IMR-90 (cell line): ENCODE measurements around the gene PDCL2. TPM values are rescaled to one million over a fixed set of nuclear protein-coding genes. Genes with fewer than 3 reads are reported as not detected.

Experiments used
- ATAC-seq: fragments of 200-7000 bp; cut with Tn5 transposase; 2 replicates; pipeline ENCODE4 v1.9.1; 2020; ENCODE audit warnings: low read depth, mild to moderate bottlenecking, moderate library complexity
- BruUV-seq: library from RNA; stranded (reverse); fragments of 400-500 nt; replicated peaks from 2 replicates; lab custom pipeline; 2021; lab: Mats Ljungman, UMichigan
- CTCF ChIA-PET: fragments of 300-600 bp; formaldehyde crosslinking; extraction: SDS; loops from one replicate; lab custom pipeline; 2021; ENCODE audit warnings: antibody characterized with exemption; lab: Yijun Ruan, JAX
- POLR2A ChIA-PET: fragments of 300-600 bp; sonication (Branson Sonifier 250); formaldehyde crosslinking; loops from one replicate; lab custom pipeline; 2022; ENCODE audit warnings: antibody characterized with exemption; ENCODE audit not compliant: unreplicated experiment; lab: Charles Lee
- DNase-seq: peaks from one replicate; pipeline ENCODE4 v3.0.0; 2013
- H2AFZ ChIP-seq: replicated peaks from 2 replicates; pipeline ENCODE3; 2013; ENCODE audit warnings: low read length, mild to moderate bottlenecking; ENCODE audit not compliant: poor library complexity
- H2AK5ac ChIP-seq: 2 replicates; pipeline ENCODE4 v1.6.1; 2013; ENCODE audit warnings: low read depth, low read length, inconsistent platforms
- H2AK9ac ChIP-seq: replicated peaks from 2 replicates; pipeline ENCODE3; 2013; ENCODE audit warnings: mild to moderate bottlenecking, low read depth, low read length, moderate library complexity; ENCODE audit not compliant: poor library complexity
- H2BK120ac ChIP-seq: 2 replicates; pipeline ENCODE4 v1.6.1; 2013; ENCODE audit warnings: low read depth, low read length, inconsistent platforms
- H2BK15ac ChIP-seq: 3 replicates; pipeline ENCODE4 v1.6.1; 2013; ENCODE audit warnings: low read depth, low read length, inconsistent platforms
- H2BK20ac ChIP-seq: 2 replicates; pipeline ENCODE4 v1.6.1; 2013; ENCODE audit warnings: low read depth, mild to moderate bottlenecking, inconsistent platforms, low read length, moderate library complexity
- H2BK5ac ChIP-seq: 2 replicates; pipeline ENCODE4 v1.6.1; 2013; ENCODE audit warnings: mild to moderate bottlenecking, low read depth, low read length, inconsistent platforms; ENCODE audit not compliant: poor library complexity, severe bottlenecking
- H3K14ac ChIP-seq: replicated peaks from 2 replicates; pipeline ENCODE4 v1.6.1; 2013; ENCODE audit warnings: low read depth, low read length, inconsistent platforms
- H3K18ac ChIP-seq: 2 replicates; pipeline ENCODE4 v1.6.1; 2013; ENCODE audit warnings: low read depth, low read length, control low read depth
- H3K23ac ChIP-seq: 2 replicates; pipeline ENCODE4 v1.6.1; 2013; ENCODE audit warnings: low read depth, low read length, inconsistent platforms
- H3K27ac ChIP-seq: 2 replicates; pipeline ENCODE4 v1.5.1; 2013; ENCODE audit warnings: mild to moderate bottlenecking, control low read depth, low read length; ENCODE audit not compliant: insufficient read depth
- H3K27me3 ChIP-seq: 2 replicates; pipeline ENCODE4 v1.6.1; 2013; ENCODE audit warnings: low read length; ENCODE audit not compliant: control insufficient read depth, insufficient read depth
- H3K36me3 ChIP-seq: 2 replicates; pipeline ENCODE4 v1.6.1; 2013; ENCODE audit warnings: low read length, mixed read lengths; ENCODE audit not compliant: control insufficient read depth, insufficient read depth
- H3K4ac ChIP-seq: 2 replicates; pipeline ENCODE4 v1.6.1; 2013; ENCODE audit warnings: low read depth, low read length, inconsistent platforms
- H3K4me1 ChIP-seq: 2 replicates; pipeline ENCODE4 v1.6.1; 2013; ENCODE audit warnings: low read length, mixed read lengths; ENCODE audit not compliant: control insufficient read depth, insufficient read depth
- H3K4me2 ChIP-seq: 2 replicates; pipeline ENCODE4 v1.6.1; 2013; ENCODE audit warnings: low read depth, mild to moderate bottlenecking, control low read depth, low read length, moderate library complexity
- H3K4me3 ChIP-seq: 2 replicates; pipeline ENCODE4 v1.5.1; 2013; ENCODE audit warnings: low read depth, mild to moderate bottlenecking, control low read depth, low read length, moderate library complexity; ENCODE audit not compliant: insufficient read depth
- H3K56ac ChIP-seq: 2 replicates; pipeline ENCODE4 v1.6.1; 2013; ENCODE audit warnings: low read length, inconsistent platforms; ENCODE audit not compliant: insufficient read depth; ENCODE audit errors: extremely low read depth
- H3K79me1 ChIP-seq, 2 experiments: 2 replicates each; pipeline ENCODE4 v1.6.1; 2013; ENCODE audit warnings: low read length in 2 of 2, inconsistent platforms in 1 of 2, low read depth in 1 of 2
- H3K9ac ChIP-seq: 2 replicates; pipeline ENCODE4 v1.6.1; 2013; ENCODE audit warnings: low read depth, low read length, control low read depth
- H3K9me1 ChIP-seq: 2 replicates; pipeline ENCODE4 v1.6.1; 2013; ENCODE audit warnings: low read length, inconsistent platforms; ENCODE audit not compliant: insufficient read depth
- H3K9me3 ChIP-seq: 2 replicates; pipeline ENCODE4 v1.6.1; 2013; ENCODE audit warnings: low read length; ENCODE audit not compliant: control insufficient read depth, insufficient read depth
- H4K20me1 ChIP-seq: 2 replicates; pipeline ENCODE4 v1.6.1; 2013; ENCODE audit warnings: low read length, inconsistent platforms; ENCODE audit not compliant: insufficient read depth
- H4K5ac ChIP-seq: 2 replicates; pipeline ENCODE4 v1.6.1; 2013; ENCODE audit warnings: mild to moderate bottlenecking, low read depth, low read length, control low read depth
- H4K8ac ChIP-seq, 2 experiments: 2 replicates each; pipeline ENCODE4 v1.6.1; 2013; ENCODE audit warnings: low read depth in 2 of 2, low read length in 2 of 2, control low read depth in 1 of 2, inconsistent platforms in 1 of 2
- H4K91ac ChIP-seq: 2 replicates; pipeline ENCODE4 v1.6.1; 2013; ENCODE audit warnings: low read depth, low read length, inconsistent platforms; ENCODE audit not compliant: insufficient read depth
- BHLHE40 ChIP-seq: fragments of 150-350 bp; IDR thresholded peaks from 2 replicates; pipeline ENCODE4 v1.6.1; 2016; ENCODE audit warnings: mild to moderate bottlenecking, low read depth, low read length
- CEBPB ChIP-seq: IDR thresholded peaks from 2 replicates; pipeline ENCODE4 v1.6.1; 2012; ENCODE audit warnings: low read depth, low read length, improper control_type of control experiment
- CHD1 ChIP-seq: IDR thresholded peaks from 2 replicates; pipeline ENCODE4 v1.6.1; 2012; ENCODE audit warnings: low read depth, low read length, improper control_type of control experiment
- CTCF ChIP-seq: conservative IDR thresholded peaks from 2 replicates; pipeline ENCODE4 v1.5.1; 2012; ENCODE audit warnings: mild to moderate bottlenecking, low read depth, low read length, improper control_type of control experiment
- FOS ChIP-seq: fragments of 150-350 bp; IDR thresholded peaks from 2 replicates; pipeline ENCODE4 v1.6.1; 2016; ENCODE audit warnings: low read depth, low read length
- MAZ ChIP-seq: IDR thresholded peaks from 2 replicates; pipeline ENCODE4 v1.6.1; 2012; ENCODE audit warnings: low read depth, mild to moderate bottlenecking, low read length, improper control_type of control experiment, moderate library complexity, borderline replicate concordance
- NFE2L2 ChIP-seq: fragments of 150-350 bp; IDR thresholded peaks from 2 replicates; pipeline ENCODE4 v1.6.1; 2016; ENCODE audit warnings: low read depth, mild to moderate bottlenecking, low read length
- POLR2A ChIP-seq: IDR thresholded peaks from 2 replicates; pipeline ENCODE4 v1.6.1; 2012; ENCODE audit warnings: mild to moderate bottlenecking, low read depth, low read length
- RCOR1 ChIP-seq: IDR thresholded peaks from 2 replicates; pipeline ENCODE4 v1.6.1; 2012; ENCODE audit warnings: mild to moderate bottlenecking, low read length, improper control_type of control experiment; ENCODE audit not compliant: insufficient replicate concordance
- RFX5 ChIP-seq: IDR thresholded peaks from 2 replicates; pipeline ENCODE4 v1.8.0; 2012; ENCODE audit warnings: low read depth, mild to moderate bottlenecking, low read length, moderate library complexity
- SMC3 ChIP-seq: fragments of 150-350 bp; IDR thresholded peaks from 2 replicates; pipeline ENCODE4 v1.6.1; 2016; ENCODE audit warnings: low read depth, mild to moderate bottlenecking, antibody characterized with exemption, low read length, moderate library complexity
- WGBS, 2 experiments: methylation state at CpG; one replicate each; pipeline versions ENCODE4 v1.1.5 to v1.1.7; 2013; ENCODE audit warnings: missing lambda C conversion rate in 2 of 2; ENCODE audit not compliant: insufficient read length in 1 of 2; ENCODE audit errors: extremely low coverage in 2 of 2; 5-methylcytosine and 5-hydroxymethylcytosine counted together
- dilution Hi-C: fragments of 300-500 bp; cut with HindIII; formaldehyde crosslinking; loops from one replicate; pipeline ENCODE4 v1.14.3; 2018; ENCODE audit warnings: low sequenced_read_pairs; ENCODE audit not compliant: unreplicated experiment
- in situ Hi-C: fragments of 300-500 bp; cut with MboI; formaldehyde crosslinking; loops from 3 replicates; pipeline ENCODE4 v1.14.3; 2019; ENCODE audit warnings: low sequenced_read_pairs, inconsistent platforms, mixed read lengths
- intact Hi-C: fragments of 100-400 bp; cut with micrococcal nuclease; formaldehyde crosslinking; loops from 2 replicates; pipeline ENCODE4 v1.10.0; 2022
- polyA plus RNA-seq, 3 experiments: library from polyadenylated mRNA; depleted of rRNA; stranded (reverse); fragments of >200 nt; gene quantifications; 2 replicates each; pipeline ENCODE4 v1.2.3, GENCODE V29; 2012; ENCODE audit warnings: low replicate concordance in 1 of 3
- total RNA-seq: library from RNA; depleted of rRNA; stranded (reverse); fragments of >200 nt; gene quantifications from 2 replicates; pipeline ENCODE4 v1.2.3, GENCODE V29; 2012
- TF ChIP-seq, protein P1 (sequence below): fragments of 150-350 bp; IDR thresholded peaks from 2 replicates; pipeline ENCODE4 v1.6.1; 2017; ENCODE audit warnings: mild to moderate bottlenecking, antibody characterized with exemption, low read length, low read depth
- TF ChIP-seq, protein P2 (sequence below): fragments of 150-350 bp; IDR thresholded peaks from 2 replicates; pipeline ENCODE4 v1.6.1; 2016; ENCODE audit warnings: low read depth, mild to moderate bottlenecking, low read length, moderate library complexity, borderline replicate concordance

The PDCL2 gene
- total and polyA plus RNA-seq, 2 of the 4 experiments (the other 2 are of a cell fraction): not detected

DNA sequence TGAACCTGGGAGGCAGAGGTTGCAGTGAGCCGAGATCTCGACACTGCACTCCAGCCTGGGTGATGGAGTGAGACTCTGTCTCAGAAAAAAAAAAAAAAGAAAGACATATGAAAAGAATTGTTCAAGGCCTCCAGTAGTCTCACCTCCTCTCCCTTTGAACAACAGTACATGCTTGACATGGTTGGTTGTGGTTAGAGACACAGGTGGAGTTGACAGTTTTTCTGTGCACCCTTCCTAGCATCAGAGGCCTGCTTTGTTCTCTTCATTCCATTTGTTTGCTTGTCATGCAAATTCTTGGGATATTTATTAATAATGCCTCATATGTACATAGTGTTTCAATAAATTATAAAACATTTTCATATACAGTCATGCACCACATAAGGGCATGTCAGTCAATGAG is 18.3 kb upstream of the PDCL2 start:
- Histone ChIP-seq H3K23ac (no peak overlapping the region), H2AK5ac (no peak overlapping the region), H3K9me1 (no peaks in the 10 kb centered on the region), H3K56ac (no peak overlapping the region), H2AFZ (no peak overlapping the region), H3K14ac (no peak overlapping the region), H3K36me3 (no peaks in the 10 kb centered on the region), H2AK9ac (no peak overlapping the region), H4K5ac (no peak overlapping the region), H3K4me2 (no peak overlapping the region), H3K4ac (no peak overlapping the region), H3K4me3 (no peak overlapping the region), H4K91ac (no peak overlapping the region), H4K20me1 (no peaks in the 10 kb centered on the region), H3K9me3 (no peaks in the 10 kb centered on the region), H3K27ac (no peak overlapping the region), H3K4me1 (no peaks in the 10 kb centered on the region), H3K79me1 (no peaks in the 10 kb centered on the region), H4K8ac (no peak overlapping the region), H3K27me3 (peaks cover 1% of the 10 kb centered on the region; the same call in 1 of the 2 replicates), H2BK5ac (no peak overlapping the region), H2BK20ac (no peak overlapping the region), H3K18ac (no peak overlapping the region), H2BK15ac (no peak overlapping the region), H3K9ac (no peak overlapping the region), H2BK120ac (no peak overlapping the region)
- ATAC-seq: no peak
- dilution Hi-C loops: no loop called here
- POLR2A ChIA-PET: no interaction called here
- in situ Hi-C loops: no loop called here
- BruUV-seq: no TSS peak
- intact Hi-C loops: no loop called here
- no CpG with 5 or more reads among the region's 2 CpGs for WGBS, 2 experiments
- TF ChIP-seq BHLHE40 (no peak), CHD1 (no peak), CTCF (no peak), NFE2L2 (no peak), RFX5 (no peak), POLR2A (no peak), CEBPB (no peak), SMC3 (no peak), MAZ (no peak), RCOR1 (no peak), FOS (no peak)
- TF ChIP-seq, protein P1, sequence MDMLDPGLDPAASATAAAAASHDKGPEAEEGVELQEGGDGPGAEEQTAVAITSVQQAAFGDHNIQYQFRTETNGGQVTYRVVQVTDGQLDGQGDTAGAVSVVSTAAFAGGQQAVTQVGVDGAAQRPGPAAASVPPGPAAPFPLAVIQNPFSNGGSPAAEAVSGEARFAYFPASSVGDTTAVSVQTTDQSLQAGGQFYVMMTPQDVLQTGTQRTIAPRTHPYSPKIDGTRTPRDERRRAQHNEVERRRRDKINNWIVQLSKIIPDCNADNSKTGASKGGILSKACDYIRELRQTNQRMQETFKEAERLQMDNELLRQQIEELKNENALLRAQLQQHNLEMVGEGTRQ: no peak
- TF ChIP-seq, protein P2, sequence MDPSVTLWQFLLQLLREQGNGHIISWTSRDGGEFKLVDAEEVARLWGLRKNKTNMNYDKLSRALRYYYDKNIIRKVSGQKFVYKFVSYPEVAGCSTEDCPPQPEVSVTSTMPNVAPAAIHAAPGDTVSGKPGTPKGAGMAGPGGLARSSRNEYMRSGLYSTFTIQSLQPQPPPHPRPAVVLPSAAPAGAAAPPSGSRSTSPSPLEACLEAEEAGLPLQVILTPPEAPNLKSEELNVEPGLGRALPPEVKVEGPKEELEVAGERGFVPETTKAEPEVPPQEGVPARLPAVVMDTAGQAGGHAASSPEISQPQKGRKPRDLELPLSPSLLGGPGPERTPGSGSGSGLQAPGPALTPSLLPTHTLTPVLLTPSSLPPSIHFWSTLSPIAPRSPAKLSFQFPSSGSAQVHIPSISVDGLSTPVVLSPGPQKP: no peak
- CTCF ChIA-PET: interaction anchor here (1.4 kb wide), 1 partner anchor 17 kb away, joined by 7 read pairs; no protein-coding TSS in a partner anchor
- no peak for DNase-seq
